ENCODE results near the gene SLC15A1.

Gene SLC15A1

DNA sequence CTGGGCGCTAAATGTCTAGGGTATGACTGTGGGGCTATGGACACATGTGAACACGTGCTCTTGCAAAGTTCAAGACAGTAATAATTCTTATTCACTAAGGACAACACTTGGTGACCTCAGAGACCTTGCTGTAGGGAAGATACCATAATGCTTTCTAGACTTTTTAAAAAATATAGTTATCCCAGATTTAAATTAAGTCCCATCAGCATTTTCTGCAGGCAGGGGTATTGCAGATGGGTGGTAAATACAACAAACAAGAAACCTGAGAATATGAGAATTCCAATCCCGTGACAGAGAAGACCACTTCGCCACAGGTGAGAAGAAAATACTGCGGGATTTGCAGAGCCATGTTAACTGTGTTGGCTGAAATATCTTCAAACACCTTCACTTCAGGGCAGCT, 65.2 kb downstream of the SLC15A1 start:
- DNase-seq: no peak
- Mint-ChIP-seq H3K4me3 (no peak overlapping the region), H3K9me3 (no peaks in the 10 kb centered on the region), H3K27ac (no peak overlapping the region), H3K27me3 (peaks cover under 1% of the 10 kb centered on the region), H3K36me3 (no peaks in the 10 kb centered on the region), H3K4me1 (no peaks in the 10 kb centered on the region)
- CTCF ChIA-PET: interaction anchor here (1.1 to 1.9 kb wide), 2 partner anchors 14 to 233 kb away, joined by 3 to 4 read pairs; no protein-coding TSS in a partner anchor

DNA sequence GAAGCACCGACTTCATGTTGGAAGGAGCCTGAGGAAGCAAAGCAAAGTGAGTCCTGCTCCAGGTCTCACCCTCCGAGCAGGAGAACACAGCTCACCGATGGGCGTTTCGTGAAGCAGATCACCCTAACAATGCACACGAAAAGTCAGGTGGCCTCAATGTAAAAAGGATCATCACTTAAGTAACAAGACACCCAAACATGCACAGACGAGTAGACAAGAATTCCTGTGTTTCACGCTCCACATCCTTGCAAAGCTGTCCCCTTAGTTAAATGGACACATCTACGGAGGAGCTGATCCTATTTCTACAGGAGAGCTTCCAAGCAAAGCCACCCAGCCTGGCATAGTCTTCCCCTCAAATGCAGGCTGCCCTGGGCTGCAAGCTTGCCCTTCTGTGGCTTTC, 66.2 kb downstream of the SLC15A1 start:
- no peak for DNase-seq
- CTCF ChIA-PET: interaction anchor here (1.9 kb wide), 1 partner anchor 13 kb away, joined by 4 read pairs; no protein-coding TSS in a partner anchor
- H3K36me3 Mint-ChIP-seq: no peaks in the 10 kb centered on the region
- H3K27me3 Mint-ChIP-seq: peaks cover 4% of the 10 kb centered on the region
- no peaks in the 10 kb centered on the region for H3K9me3 Mint-ChIP-seq
- no peak overlapping the region for H3K4me3 Mint-ChIP-seq
- H3K27ac Mint-ChIP-seq: no peak overlapping the region
- no peaks in the 10 kb centered on the region for H3K4me1 Mint-ChIP-seq

DNA sequence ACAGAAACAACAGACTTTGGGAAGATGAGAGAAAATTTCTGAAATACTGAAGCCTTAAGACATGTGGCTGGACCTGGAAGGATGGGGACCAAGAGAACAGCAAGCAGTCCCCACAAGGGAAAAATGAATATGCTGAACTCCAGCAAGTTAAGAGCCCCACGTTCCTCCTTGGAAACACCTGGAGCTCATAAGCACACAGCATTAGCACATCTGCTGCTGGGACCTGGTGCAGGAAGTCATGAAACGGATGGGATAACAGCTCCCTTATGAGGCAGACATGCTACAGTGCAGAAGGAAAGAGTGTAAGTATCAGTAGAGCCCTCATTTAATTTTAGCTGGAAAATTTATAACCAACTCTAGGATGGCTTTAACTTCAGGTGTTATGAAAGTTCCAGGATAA, 67.3 kb downstream of the SLC15A1 start:
- Mint-ChIP-seq H3K4me1 (no peaks in the 10 kb centered on the region), H3K36me3 (no peaks in the 10 kb centered on the region), H3K27ac (no peak overlapping the region), H3K4me3 (no peak overlapping the region), H3K27me3 (peaks cover 4% of the 10 kb centered on the region), H3K9me3 (no peaks in the 10 kb centered on the region)
- CTCF ChIA-PET: interaction anchor here (1.1 to 1.8 kb wide), 2 partner anchors 12 to 31 kb away, joined by 5 to 8 read pairs; no protein-coding TSS in a partner anchor
- DNase-seq: no peak

DNA sequence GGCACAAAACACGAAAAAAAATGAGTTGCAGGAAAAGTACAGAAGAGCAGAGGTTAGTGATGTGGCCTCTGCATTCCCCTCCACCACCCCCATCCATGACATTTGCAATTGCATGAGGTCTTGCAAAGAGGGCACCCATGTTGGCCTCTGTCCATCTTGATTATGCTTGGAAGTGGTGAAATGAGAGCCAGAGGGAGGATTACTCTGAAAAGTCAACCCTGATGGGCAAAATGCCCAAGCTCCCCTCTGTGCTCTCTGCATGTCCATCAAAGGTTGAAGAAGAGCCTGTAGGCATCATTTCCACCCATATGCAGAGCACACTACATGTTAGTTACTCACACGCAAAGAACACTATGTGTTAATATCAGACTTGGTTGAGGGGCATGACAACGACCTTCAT, 71.4 kb downstream of the SLC15A1 start:
- Mint-ChIP-seq H3K4me3 (no peak overlapping the region), H3K36me3 (no peaks in the 10 kb centered on the region), H3K9me3 (no peaks in the 10 kb centered on the region), H3K27me3 (peaks cover 4% of the 10 kb centered on the region), H3K27ac (no peak overlapping the region), H3K4me1 (no peaks in the 10 kb centered on the region)
- no peak for DNase-seq
- CTCF ChIA-PET: interaction anchor here (0.7 kb wide), 2 partner anchors 8 to 643 kb away, joined by 3 read pairs; no protein-coding TSS in a partner anchor

DNA sequence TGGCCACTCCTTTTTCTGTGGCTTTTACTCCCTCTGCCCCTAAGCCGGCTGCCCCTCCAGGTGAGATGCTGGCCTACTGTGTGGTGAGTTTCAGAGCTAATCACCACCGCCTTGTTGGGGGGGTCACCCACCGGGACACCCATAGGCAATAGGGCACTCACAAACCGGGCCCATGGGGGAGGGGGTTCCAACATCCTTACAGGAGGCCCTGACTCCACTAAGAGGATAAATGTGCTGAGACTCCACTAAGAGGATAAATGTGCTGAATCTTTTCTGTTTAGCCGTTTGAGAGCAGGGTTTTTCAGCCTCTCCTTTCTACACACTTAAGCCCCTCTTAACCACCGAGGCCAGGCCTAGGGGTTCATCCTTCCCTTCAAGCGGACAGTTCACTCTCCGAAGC, 73.7 kb downstream of the SLC15A1 start:
- Mint-ChIP-seq H3K36me3 (no peaks in the 10 kb centered on the region), H3K27ac (no peak overlapping the region), H3K27me3 (peaks cover 7% of the 10 kb centered on the region), H3K4me1 (no peaks in the 10 kb centered on the region), H3K4me3 (no peak overlapping the region), H3K9me3 (no peaks in the 10 kb centered on the region)
- DNase-seq: no peak
- CTCF ChIA-PET: no interaction called here

DNA sequence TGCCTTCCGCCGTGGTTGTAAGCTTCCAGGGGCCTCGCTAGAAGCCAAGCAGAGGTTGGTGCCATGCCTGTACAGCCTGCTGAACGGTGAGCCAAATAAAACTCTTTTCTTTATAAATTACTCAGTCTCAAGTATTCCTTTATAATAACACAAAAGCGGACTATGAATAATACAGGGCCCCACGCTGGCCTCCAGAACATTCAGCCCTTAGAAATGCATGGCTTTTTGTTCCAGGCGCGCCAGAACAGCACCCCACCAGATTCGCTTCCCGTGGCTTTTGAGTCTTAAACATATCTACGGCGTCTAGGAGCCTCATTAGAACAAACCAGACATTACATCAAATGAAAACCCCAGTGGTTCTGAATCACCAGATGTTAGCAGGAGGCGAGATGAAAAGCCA, 75.1 kb downstream of the SLC15A1 start:
- CTCF ChIA-PET: no interaction called here
- Mint-ChIP-seq H3K4me3 (no peak overlapping the region), H3K27ac (no peak overlapping the region), H3K36me3 (no peaks in the 10 kb centered on the region), H3K27me3 (peaks cover 7% of the 10 kb centered on the region), H3K9me3 (no peaks in the 10 kb centered on the region), H3K4me1 (no peaks in the 10 kb centered on the region)
- no peak for DNase-seq

DNA sequence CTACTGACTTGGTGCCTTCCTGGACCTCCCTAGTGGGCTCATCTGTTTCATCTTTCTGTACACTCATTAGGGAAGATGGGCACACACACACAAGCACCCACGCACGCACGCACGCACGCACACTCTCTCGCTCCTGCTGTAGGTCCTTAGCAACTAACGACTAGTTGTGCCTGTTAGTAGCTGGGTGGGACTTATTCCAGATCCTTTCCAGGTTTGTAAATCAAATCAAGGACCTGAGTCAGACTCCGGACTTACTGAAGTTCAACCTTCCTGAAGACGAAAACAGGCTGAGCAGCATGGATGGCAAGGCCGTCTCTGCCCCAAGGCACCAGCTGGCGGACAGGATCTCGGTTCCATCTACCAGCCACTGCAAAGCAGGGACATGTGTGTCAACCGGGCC, 76.2 kb downstream of the SLC15A1 start:
- Mint-ChIP-seq H3K9me3 (no peaks in the 10 kb centered on the region), H3K4me1 (no peaks in the 10 kb centered on the region), H3K4me3 (no peak overlapping the region), H3K36me3 (no peaks in the 10 kb centered on the region), H3K27me3 (peaks cover 3% of the 10 kb centered on the region), H3K27ac (no peak overlapping the region)
- CTCF ChIA-PET: no interaction called here
- no peak for DNase-seq

DNA sequence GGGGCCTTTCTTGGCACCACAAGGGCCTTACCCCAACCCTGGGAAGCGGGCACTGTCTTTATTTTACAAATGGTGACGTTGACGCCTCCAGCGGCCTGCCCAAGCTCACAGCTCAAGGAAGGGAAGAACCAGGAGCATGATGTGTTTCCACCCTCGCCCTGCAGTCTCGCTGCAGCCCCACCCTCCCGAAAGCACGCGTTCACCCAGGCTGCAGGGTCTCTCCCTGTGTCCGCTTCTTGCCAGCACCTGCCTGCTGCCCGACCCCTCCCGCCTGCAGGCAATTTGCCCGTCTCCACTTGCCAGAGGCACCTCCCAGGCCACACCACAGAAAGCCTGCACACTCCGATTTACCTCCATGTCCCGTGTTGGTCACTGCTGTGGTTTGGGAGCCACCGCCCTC, 76.6 kb downstream of the SLC15A1 start:
- no peak for DNase-seq
- Mint-ChIP-seq H3K9me3 (no peaks in the 10 kb centered on the region), H3K4me1 (no peaks in the 10 kb centered on the region), H3K27me3 (peaks cover 3% of the 10 kb centered on the region), H3K4me3 (no peak overlapping the region), H3K36me3 (no peaks in the 10 kb centered on the region), H3K27ac (no peak overlapping the region)
- CTCF ChIA-PET: no interaction called here

DNA sequence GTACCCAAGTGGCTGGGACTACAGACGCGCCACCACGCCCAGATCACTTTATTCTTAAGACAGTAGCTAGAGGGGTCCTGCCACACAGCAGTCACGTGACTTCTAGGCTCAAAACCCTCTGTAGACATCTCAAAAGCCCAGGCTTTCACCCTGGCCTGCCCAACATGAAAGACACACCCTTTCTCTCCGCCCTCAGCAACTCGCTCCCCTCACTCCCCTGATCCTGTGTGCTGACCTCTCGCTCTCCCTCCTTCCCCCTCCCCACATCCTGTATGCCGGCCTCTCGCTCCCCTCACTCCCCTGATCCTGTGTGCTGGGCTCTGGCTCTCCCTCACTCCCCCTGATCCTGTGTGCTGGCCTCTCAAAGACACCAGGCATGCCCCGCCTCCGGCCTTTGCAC, 77.4 kb downstream of the SLC15A1 start:
- Mint-ChIP-seq H3K4me1 (no peaks in the 10 kb centered on the region), H3K27me3 (peaks cover 3% of the 10 kb centered on the region)
- CTCF ChIA-PET: interaction anchor here (0.6 to 4.6 kb wide), 2 partner anchors 139 to 229 kb away, joined by 3 to 33 read pairs; no protein-coding TSS in a partner anchor

DNA sequence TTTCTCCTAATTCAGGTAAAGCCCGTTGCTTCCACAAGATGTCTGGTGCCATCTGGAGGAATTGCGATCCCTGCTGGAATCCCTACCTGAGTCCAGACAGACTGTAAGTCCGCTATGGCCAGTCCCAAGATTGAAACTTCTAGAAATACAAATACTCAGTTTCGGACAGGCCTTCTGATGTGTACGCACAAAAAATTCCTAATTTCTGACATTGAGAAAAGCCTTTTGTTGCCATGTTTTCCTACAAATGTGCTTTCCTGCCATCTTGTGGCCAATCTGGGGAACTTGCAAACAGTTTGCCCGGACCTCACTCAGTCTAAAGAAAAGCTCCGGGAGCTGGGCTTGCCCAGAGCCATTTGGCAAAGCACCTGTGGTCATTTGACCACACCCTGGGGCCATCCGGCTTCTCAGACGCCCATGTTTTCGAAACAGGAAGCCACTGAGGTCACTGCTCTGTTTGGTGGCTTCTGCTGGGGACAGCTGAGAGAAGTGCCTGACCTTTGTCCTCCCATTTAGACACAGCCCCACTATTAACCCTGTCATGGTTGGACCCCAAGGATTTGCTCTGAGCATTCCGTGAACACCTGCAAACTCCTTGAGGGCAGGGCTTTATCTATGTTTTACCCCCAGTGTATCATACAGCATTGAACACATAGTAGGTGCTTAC, 79.4 kb downstream of the SLC15A1 start:
- Mint-ChIP-seq H3K4me3 (no peak overlapping the region), H3K9me3 (no peaks in the 10 kb centered on the region), H3K4me1 (no peaks in the 10 kb centered on the region), H3K27me3 (peaks cover 4% of the 10 kb centered on the region), H3K27ac (no peak overlapping the region), H3K36me3 (no peaks in the 10 kb centered on the region)
- DNase-seq: peak; percentile 60
- CTCF ChIA-PET: interaction anchor here (0.7 to 4.6 kb wide), 13 partner anchors 8 to 817 kb away, joined by 3 to 33 read pairs (median 4); no protein-coding TSS in a partner anchor

More for the DNA sequence above, 77.4 kb downstream of the SLC15A1 start:
- Mint-ChIP-seq H3K27ac (no peak overlapping the region), H3K36me3 (no peaks in the 10 kb centered on the region), H3K9me3 (no peaks in the 10 kb centered on the region), H3K4me3 (no peak overlapping the region)
- DNase-seq: no peak

DNA sequence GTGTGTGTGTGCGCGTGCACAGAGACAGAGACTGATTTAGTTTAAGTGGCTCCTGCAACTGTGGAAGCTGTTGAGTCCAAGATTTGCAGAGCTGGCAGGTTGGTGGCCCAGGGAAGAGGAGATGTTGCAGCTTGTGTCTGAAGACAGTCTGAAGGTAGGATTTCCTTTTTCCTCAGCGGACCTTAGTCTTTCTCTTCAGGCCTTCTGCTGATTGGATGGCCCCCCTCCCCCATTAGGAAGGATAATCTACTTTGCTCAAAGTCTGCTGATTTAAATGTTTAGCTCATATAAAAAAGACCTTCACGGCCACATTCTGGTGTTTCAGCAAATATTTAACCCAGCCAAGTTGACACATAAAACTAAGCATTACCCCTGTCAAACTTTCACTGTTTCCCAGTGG, 84.3 kb downstream of the SLC15A1 start:
- H3K27ac Mint-ChIP-seq: no peak overlapping the region
- peaks cover 2% of the 10 kb centered on the region for H3K4me1 Mint-ChIP-seq
- no peaks in the 10 kb centered on the region for H3K36me3 Mint-ChIP-seq
- no peaks in the 10 kb centered on the region for H3K9me3 Mint-ChIP-seq
- H3K4me3 Mint-ChIP-seq: no peak overlapping the region
- CTCF ChIA-PET: interaction anchor here (0.6 to 1.8 kb wide), 3 partner anchors 15 to 35 kb away, joined by 3 to 10 read pairs (median 4); no protein-coding TSS in a partner anchor
- H3K27me3 Mint-ChIP-seq: peaks cover 16% of the 10 kb centered on the region
- no peak for DNase-seq

DNA sequence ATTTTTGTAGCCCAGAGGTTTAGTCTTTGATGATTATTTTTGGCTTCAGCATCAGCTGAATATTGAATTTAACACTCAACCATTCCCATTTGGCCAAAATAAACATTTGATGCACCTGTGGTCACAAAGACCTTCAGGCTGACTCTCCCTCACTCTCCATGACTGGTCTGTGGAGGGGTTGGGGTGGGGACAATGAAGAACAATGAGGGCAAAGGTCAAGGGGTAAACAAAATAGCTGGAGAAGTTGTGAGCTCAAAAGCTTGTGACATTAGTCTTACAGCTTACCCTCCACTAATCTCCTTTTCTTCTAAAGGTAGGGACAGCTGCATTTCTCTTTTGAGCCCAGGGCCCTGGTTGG, 86.9 kb downstream of the SLC15A1 start:
- H3K4me1 Mint-ChIP-seq: peaks cover 2% of the 10 kb centered on the region
- H3K9me3 Mint-ChIP-seq: no peaks in the 10 kb centered on the region
- H3K27me3 Mint-ChIP-seq: peaks cover 16% of the 10 kb centered on the region
- H3K27ac Mint-ChIP-seq: no peak overlapping the region
- no peak overlapping the region for H3K4me3 Mint-ChIP-seq
- CTCF ChIA-PET: interaction anchor here (0.5 to 2.1 kb wide), 3 partner anchors 12 to 220 kb away, joined by 3 to 11 read pairs (median 9); no protein-coding TSS in a partner anchor
- DNase-seq: no peak
- H3K36me3 Mint-ChIP-seq: no peaks in the 10 kb centered on the region

DNA sequence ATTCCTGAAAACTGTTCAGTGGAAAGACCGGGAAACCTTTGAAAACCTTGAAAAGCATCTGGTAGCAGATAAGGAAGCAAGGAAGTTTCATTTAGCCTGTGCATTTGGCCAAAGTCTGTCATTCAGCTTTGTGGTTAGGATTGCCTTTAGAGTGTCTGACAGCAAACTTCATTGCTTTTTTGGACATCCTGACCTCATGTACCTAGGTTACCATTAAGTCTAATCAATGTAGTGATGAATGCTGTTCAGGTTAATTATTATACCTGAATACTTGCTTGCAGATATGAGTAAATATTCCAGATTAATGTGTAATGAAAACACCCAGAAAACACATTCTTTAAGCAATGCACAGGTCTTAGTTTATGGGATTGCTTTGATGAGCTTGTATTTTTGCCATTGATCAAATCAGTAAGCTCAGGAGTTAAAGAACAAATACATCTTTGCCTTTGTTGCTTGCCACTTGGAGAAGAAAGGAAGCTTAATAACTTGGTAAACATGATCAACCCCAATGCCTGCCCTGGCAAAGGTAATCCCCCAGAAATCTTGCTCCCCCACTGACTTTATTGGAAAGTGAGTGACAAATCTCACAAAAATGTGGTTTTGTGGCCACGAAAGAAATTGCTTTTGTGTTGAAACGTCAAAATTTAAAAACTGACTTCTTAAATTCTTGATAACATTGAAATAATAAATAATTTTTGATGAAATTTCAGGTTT, 87.4 kb downstream of the SLC15A1 start:
- Mint-ChIP-seq H3K4me3 (no peak overlapping the region), H3K4me1 (peaks cover 2% of the 10 kb centered on the region), H3K36me3 (no peaks in the 10 kb centered on the region), H3K27me3 (peaks cover 16% of the 10 kb centered on the region), H3K27ac (no peak overlapping the region), H3K9me3 (no peaks in the 10 kb centered on the region)
- DNase-seq: no peak
- CTCF ChIA-PET: interaction anchor here (1.5 to 2.1 kb wide), 2 partner anchors 12 to 220 kb away, joined by 9 to 11 read pairs; no protein-coding TSS in a partner anchor

DNA sequence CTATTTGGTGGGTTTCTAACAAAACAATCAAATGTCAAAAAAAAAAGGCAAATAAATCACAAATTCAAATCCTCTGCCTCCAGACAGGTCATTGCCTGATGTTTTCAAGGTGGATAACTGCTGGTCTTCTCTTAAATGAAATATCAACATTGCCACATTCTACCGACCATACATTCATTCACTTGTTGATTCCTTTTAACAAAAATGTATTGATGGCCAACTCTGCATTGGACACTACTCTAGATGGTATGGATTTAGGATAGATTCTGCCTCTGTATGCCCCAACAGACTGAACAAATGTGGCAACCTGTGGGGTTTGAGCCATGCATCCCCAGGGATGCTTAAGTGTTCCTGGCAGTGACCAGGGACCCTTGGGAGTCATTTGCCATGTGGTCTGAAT, 88.0 kb downstream of the SLC15A1 start:
- CTCF ChIA-PET: interaction anchor here (1.5 to 2.1 kb wide), 2 partner anchors 11 to 219 kb away, joined by 9 to 11 read pairs; no protein-coding TSS in a partner anchor
- H3K4me3 Mint-ChIP-seq: no peak overlapping the region
- no peak for DNase-seq
- H3K27me3 Mint-ChIP-seq: peaks cover 16% of the 10 kb centered on the region
- no peak overlapping the region for H3K27ac Mint-ChIP-seq
- no peaks in the 10 kb centered on the region for H3K36me3 Mint-ChIP-seq
- peaks cover 2% of the 10 kb centered on the region for H3K4me1 Mint-ChIP-seq
- H3K9me3 Mint-ChIP-seq: no peaks in the 10 kb centered on the region

Measured in activated naive CD4-positive, alpha-beta T cell treated with anti-CD3 and anti-CD28 coated beads, Interleukin-2, amount 10 ng/mL, durations not matched to agents 7 days and 5 days (primary cell).